GM23338 (cell line): Measurements from ENCODE around the gene TMEM128. TPM values are rescaled to one million over a fixed set of nuclear protein-coding genes. Genes with fewer than 3 reads are reported as not detected.

Experiments used
- ATAC-seq: fragments of 200-7000 bp; cut with Tn5 transposase; 3 replicates; pipeline ENCODE4 v1.9.1; 2020
- DNase-seq: peaks from one replicate; pipeline ENCODE4 v3.0.0-alpha.2; 2015; ENCODE audit warnings: low spot score
- H2AFZ ChIP-seq: fragments of 200-600 bp; sonication (generic); 2 replicates; pipeline ENCODE4 v1.8.0; 2016; ENCODE audit warnings: antibody characterized with exemption, mild to moderate bottlenecking, moderate library complexity
- H3F3A ChIP-seq: fragments of 200-600 bp; sonication (generic); replicated peaks from 2 replicates; pipeline ENCODE4 v1.8.0; 2017; ENCODE audit warnings: antibody characterized with exemption, mixed run types, low read depth
- H3K27ac ChIP-seq: fragments of 200-600 bp; sonication (generic); 2 replicates; pipeline ENCODE4 v1.6.1; 2016; ENCODE audit warnings: low read depth
- H3K27me3 ChIP-seq: fragments of 200-600 bp; sonication (generic); 2 replicates; pipeline ENCODE4 v1.8.0; 2016; ENCODE audit warnings: mild to moderate bottlenecking, mixed run types, moderate library complexity; ENCODE audit not compliant: insufficient read depth
- H3K36me3 ChIP-seq: fragments of 200-600 bp; sonication (generic); 2 replicates; pipeline ENCODE4 v1.8.0; 2016; ENCODE audit warnings: mild to moderate bottlenecking; ENCODE audit not compliant: insufficient read depth
- H3K4me1 ChIP-seq: fragments of 200-600 bp; sonication (generic); 2 replicates; pipeline ENCODE4 v1.8.0; 2016; ENCODE audit warnings: mild to moderate bottlenecking, moderate library complexity; ENCODE audit not compliant: insufficient read depth
- H3K4me2 ChIP-seq: fragments of 200-600 bp; sonication (generic); 2 replicates; pipeline ENCODE4 v1.7.1; 2017; ENCODE audit warnings: mixed run types
- H3K4me3 ChIP-seq: fragments of 200-600 bp; sonication (generic); 2 replicates; pipeline ENCODE4 v1.6.1; 2016; ENCODE audit warnings: mixed run types
- H3K79me2 ChIP-seq: fragments of 200-600 bp; sonication (generic); replicated peaks from 2 replicates; pipeline ENCODE4 v1.8.0; 2017; ENCODE audit warnings: mild to moderate bottlenecking; ENCODE audit not compliant: insufficient read depth
- H3K9me2 ChIP-seq: fragments of 200-600 bp; sonication (generic); 2 replicates; pipeline ENCODE4 v1.8.0; 2017; ENCODE audit not compliant: insufficient read depth
- H4K20me1 ChIP-seq: fragments of 200-600 bp; sonication (generic); replicated peaks from 2 replicates; pipeline ENCODE4 v1.8.0; 2017; ENCODE audit warnings: mild to moderate bottlenecking; ENCODE audit not compliant: insufficient read depth
- H3K27ac Mint-ChIP-seq: 2 replicates; pipeline ENCODE4 v1.8.0; 2020; ENCODE audit warnings: inconsistent platforms, mild to moderate bottlenecking, moderate library complexity, mixed read lengths
- H3K27me3 Mint-ChIP-seq: 3 replicates; pipeline ENCODE4 v1.8.0; 2022; ENCODE audit warnings: low read depth, mild to moderate bottlenecking, moderate library complexity, mixed read lengths, inconsistent platforms; ENCODE audit not compliant: insufficient read depth, poor library complexity
- H3K36me3 Mint-ChIP-seq: 3 replicates; pipeline ENCODE4 v1.8.0; 2021; ENCODE audit warnings: low read depth, mild to moderate bottlenecking, inconsistent platforms, moderate library complexity, mixed read lengths
- H3K4me1 Mint-ChIP-seq: 3 replicates; pipeline ENCODE4 v1.8.0; 2020; ENCODE audit warnings: mild to moderate bottlenecking, inconsistent platforms, mixed read lengths
- H3K4me3 Mint-ChIP-seq: 3 replicates; pipeline ENCODE4 v1.8.0; 2021; ENCODE audit warnings: moderate library complexity, mild to moderate bottlenecking, inconsistent platforms, mixed read lengths
- H3K9me3 Mint-ChIP-seq: 3 replicates; pipeline ENCODE4 v1.8.0; 2020; ENCODE audit warnings: moderate library complexity, mild to moderate bottlenecking, inconsistent platforms, mixed read lengths
- CREB1 ChIP-seq: fragments of 250-450 bp; sonication (Bioruptor Pico); IDR thresholded peaks from 2 replicates; pipeline ENCODE4 v1.5.0; 2020; ENCODE audit warnings: low read depth, mild to moderate bottlenecking, moderate library complexity
- CTCF ChIP-seq, 2 experiments: fragments of 200-600 bp in 1 of 2; sonication (generic) in 1 of 2; conservative IDR thresholded peaks; 2 replicates each; pipeline versions ENCODE4 v1.5.1 to v1.6.1; 2016 to 2017; ENCODE audit warnings: antibody characterized with exemption in 2 of 2, low read depth in 2 of 2, mild to moderate bottlenecking in 2 of 2, moderate library complexity in 1 of 2
- ETS1 ChIP-seq: IDR thresholded peaks from 2 replicates; pipeline ENCODE4 v1.6.1; 2016; ENCODE audit warnings: antibody characterized with exemption
- EZH2 ChIP-seq: fragments of 200-600 bp; sonication (generic); IDR thresholded peaks from one replicate; pipeline ENCODE4 v1.8.0; 2017; ENCODE audit warnings: antibody characterized with exemption, mild to moderate bottlenecking, low read depth; ENCODE audit not compliant: unreplicated experiment
- EZH2phosphoT487 ChIP-seq: fragments of 200-600 bp; sonication (generic); IDR thresholded peaks from one replicate; pipeline ENCODE4 v1.8.1; 2018; ENCODE audit warnings: antibody characterized with exemption; ENCODE audit not compliant: unreplicated experiment
- JUNB ChIP-seq: IDR thresholded peaks from one replicate; pipeline ENCODE4 v1.6.1; 2016; ENCODE audit warnings: antibody characterized with exemption; ENCODE audit not compliant: unreplicated experiment
- NANOG ChIP-seq: IDR thresholded peaks from 2 replicates; pipeline ENCODE4 v1.6.1; 2016; ENCODE audit warnings: antibody characterized with exemption, borderline replicate concordance
- POLR2AphosphoS5 ChIP-seq: IDR thresholded peaks from 2 replicates; pipeline ENCODE4 v1.6.1; 2016; ENCODE audit warnings: antibody characterized with exemption, low read depth
- REST ChIP-seq: IDR thresholded peaks from one replicate; pipeline ENCODE4 v1.6.1; 2018; ENCODE audit warnings: antibody characterized with exemption; ENCODE audit not compliant: unreplicated experiment
- STAT1 ChIP-seq: IDR thresholded peaks from one replicate; pipeline ENCODE4 v1.6.1; 2016; ENCODE audit warnings: antibody characterized with exemption; ENCODE audit not compliant: unreplicated experiment
- ZNF114 ChIP-seq: fragments of 250-450 bp; sonication (Bioruptor Pico); IDR thresholded peaks from 2 replicates; pipeline ENCODE4 v1.5.0; 2020; ENCODE audit warnings: mild to moderate bottlenecking, moderate library complexity
- ZNF331 ChIP-seq: fragments of 250-450 bp; sonication (Bioruptor Pico); IDR thresholded peaks from 2 replicates; pipeline ENCODE4 v1.5.0; 2020; ENCODE audit warnings: low read depth, mild to moderate bottlenecking, moderate library complexity
- ZNF462 ChIP-seq: fragments of 250-450 bp; sonication (Bioruptor Pico); IDR thresholded peaks from 2 replicates; pipeline ENCODE4 v1.5.0; 2020; ENCODE audit warnings: mild to moderate bottlenecking, moderate library complexity
- polyA plus RNA-seq: library from polyadenylated mRNA; unstranded; fragments of >200 nt; fragmentation: Nextera tagmentation; extraction: Ambion mirVana; gene quantifications from 2 replicates; pipeline ENCODE4 v1.2.1, GENCODE V29; 2016
- total RNA-seq: library from RNA; depleted of rRNA; stranded (reverse); fragments of >200 nt; shearing (Covaris generic); gene quantifications from 2 replicates; pipeline ENCODE4 v1.2.3, GENCODE V29; 2014

Gene TMEM128
- total and polyA plus RNA-seq, 2 experiments from 2014 or later = 22.7 to 25.9 TPM

GRCh38 chr4:4289941-4290850 lies 42.2 kb upstream of the TMEM128 start, which contains the start of the genes LYAR and ZBTB49:
Gene LYAR, minus strand, starts transcription at chr4:4290154. Its CDS starts 6,412 bp downstream, at chr4:4283742.
Gene ZBTB49, plus strand, starts transcription at chr4:4290251. Its CDS starts 9,695 bp downstream, at chr4:4299946.
- H3K4me3 ChIP-seq = peak within 1 kb of the TSS; percentile 99
- H3K4me1 ChIP-seq = peaks cover 20% of the 10 kb centered on the region
- peak; percentile 91 for ATAC-seq
- peaks cover 2% of the 10 kb centered on the region for H3K27me3 Mint-ChIP-seq
- DNase-seq = peak; percentile 96
- H3K9me2 ChIP-seq = no peaks in the 10 kb centered on the region
- no peak for TF ChIP-seq ZNF331
- no peak for TF ChIP-seq ZNF462
- TF ChIP-seq NANOG = no peak
- peak; percentile 99 for TF ChIP-seq POLR2AphosphoS5
- no peak for TF ChIP-seq EZH2
- no peak for TF ChIP-seq STAT1
- no peak for TF ChIP-seq ZNF114 (CRISPR knock-in tag)
- TF ChIP-seq CTCF (conservative IDR thresholded peaks at IDR 0.05; ENCODE audit: low read depth in 2 of 2) = no peak
- peak; percentile 88 for TF ChIP-seq CREB1 (CRISPR knock-in tag)
- TF ChIP-seq JUNB = no peak
- no peak for TF ChIP-seq EZH2phosphoT487
- TF ChIP-seq REST = no peak
- TF ChIP-seq ETS1 = peak; percentile 70; the same call in 1 of the 2 replicates
- H3K27ac ChIP-seq = no peak within 1 kb of the TSS
- H3K4me3 Mint-ChIP-seq = peak within 1 kb of the TSS; percentile 97
- H2AFZ ChIP-seq = peak within 1 kb of the TSS; percentile 93
- H3K79me2 ChIP-seq = peaks cover 93% of the 10 kb centered on the region
- H3K4me1 Mint-ChIP-seq = peaks cover 22% of the 10 kb centered on the region
- H3K9me3 Mint-ChIP-seq = no peaks in the 10 kb centered on the region; the same call in 2 of the 3 replicates
- H3K36me3 ChIP-seq = peaks cover 9% of the 10 kb centered on the region
- peak within 1 kb of the TSS; percentile 86 for H3K27ac Mint-ChIP-seq
- peak within 1 kb of the TSS; percentile 100 for H3K4me2 ChIP-seq
- peaks cover 30% of the 10 kb centered on the region for H4K20me1 ChIP-seq
- H3F3A ChIP-seq = no peaks in the 10 kb centered on the region
- H3K36me3 Mint-ChIP-seq = peaks cover 18% of the 10 kb centered on the region
- no peaks in the 10 kb centered on the region for H3K27me3 ChIP-seq
